ENCODE measurements around the gene TSPAN9.
A peak's percentile ranks its signal among the peaks of the same experiment; 100 is the strongest.

The TSPAN9 gene, protein sequence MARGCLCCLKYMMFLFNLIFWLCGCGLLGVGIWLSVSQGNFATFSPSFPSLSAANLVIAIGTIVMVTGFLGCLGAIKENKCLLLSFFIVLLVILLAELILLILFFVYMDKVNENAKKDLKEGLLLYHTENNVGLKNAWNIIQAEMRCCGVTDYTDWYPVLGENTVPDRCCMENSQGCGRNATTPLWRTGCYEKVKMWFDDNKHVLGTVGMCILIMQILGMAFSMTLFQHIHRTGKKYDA

DNA sequence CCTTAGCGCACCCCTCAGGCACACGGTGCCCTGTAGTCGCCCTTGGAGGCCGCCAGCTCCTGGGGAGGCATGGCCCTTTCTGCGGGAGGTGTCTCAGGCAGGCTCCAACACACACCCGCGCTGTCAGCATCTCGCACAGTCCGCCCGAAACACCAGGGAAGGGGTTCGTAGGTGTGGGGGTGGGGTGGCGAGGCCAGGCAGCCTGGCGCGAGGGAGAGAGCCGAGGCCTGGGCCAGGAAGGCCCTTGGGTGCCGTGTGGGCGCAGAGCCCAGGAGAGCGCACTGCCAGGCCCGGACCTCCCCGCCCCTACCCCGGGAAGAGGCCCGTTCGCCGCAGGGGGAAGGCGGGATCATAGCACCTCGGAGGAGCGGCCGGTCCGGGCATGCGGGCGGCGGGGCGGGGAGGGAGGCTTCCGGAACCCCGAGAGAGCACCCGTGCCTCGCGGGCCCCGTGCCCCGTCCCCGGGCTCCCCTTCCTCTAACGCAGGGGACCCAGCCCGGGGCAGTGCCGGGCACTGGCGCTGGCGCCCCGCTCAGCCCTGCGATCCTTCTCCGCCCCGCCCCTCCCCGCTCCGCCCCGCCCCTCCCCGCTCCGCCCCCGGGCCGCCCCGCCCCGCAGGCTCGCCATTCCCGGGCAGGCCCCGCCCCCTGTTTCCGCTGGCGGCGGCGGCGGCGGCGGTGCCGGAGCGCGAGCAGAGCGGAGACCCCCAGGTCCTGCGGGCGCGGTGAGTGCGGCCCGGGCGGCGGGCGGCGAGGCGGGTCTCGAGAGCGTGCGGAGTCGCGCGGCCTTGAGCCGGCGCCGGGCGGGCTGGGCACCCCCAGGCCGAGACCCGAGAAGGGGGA lies at the start of gene TSPAN9:
TSPAN9 (plus strand) TSS at position 650 of the 842 bp plus-strand sequence. CDS start 123,815 bp downstream, outside the sequence.
- DNase-seq = peak; percentile 65

DNA sequence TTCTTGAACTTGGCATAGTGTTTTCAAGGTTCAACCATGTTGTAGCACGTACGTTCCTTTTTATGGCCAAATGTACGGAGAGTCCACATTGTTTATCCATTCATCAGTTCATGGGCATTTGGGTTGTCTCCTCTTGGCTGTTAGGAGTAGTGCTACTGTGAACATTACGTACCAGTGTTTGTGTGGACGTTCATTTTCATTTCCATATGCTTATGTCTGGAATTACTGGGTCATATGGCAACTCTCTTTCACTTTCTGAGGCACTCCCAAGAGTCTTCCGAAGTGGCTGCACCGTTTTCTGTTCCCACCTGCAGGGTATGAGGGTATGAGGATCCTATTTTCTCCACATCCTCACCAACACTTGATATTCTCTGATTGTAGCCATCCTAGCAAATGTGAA lies 49.1 kb upstream of the TSPAN9 start:
- no peak for DNase-seq

DNA sequence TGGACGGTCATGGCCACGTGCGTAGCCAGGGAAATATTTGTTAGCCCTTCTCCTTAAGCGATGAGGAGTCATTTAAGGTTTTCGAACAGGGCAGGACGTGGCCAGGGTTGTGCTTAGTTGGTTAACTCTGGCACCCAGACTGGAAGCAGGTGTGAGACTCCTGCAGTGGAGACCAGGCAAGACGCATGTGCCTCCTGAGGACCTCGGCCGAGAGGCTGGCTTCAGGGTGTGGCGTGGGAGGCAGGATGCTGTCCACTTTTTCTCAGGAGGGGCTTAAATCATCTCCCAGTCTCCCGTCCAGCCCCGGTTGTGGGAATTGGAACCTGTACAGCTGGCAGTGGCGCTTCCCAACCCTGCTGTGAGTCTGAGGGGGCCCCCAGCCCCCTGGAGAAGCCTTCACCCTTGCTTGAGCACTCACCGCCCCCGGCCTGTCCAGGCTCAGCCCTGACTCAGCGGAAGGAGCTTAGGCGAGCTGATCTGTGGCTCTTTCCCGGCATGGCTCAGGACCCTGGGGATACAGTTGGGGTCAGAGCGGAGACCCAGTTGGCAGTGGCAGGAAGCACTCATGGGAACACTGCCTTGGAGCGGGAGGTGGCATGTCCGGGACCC lies 46.3 kb upstream of the TSPAN9 start:
- no peak for DNase-seq

- DNase-seq = no peak
Measured at GRCh38 chr12:3032161-3032560, 45.0 kb upstream of the TSPAN9 start.

DNA sequence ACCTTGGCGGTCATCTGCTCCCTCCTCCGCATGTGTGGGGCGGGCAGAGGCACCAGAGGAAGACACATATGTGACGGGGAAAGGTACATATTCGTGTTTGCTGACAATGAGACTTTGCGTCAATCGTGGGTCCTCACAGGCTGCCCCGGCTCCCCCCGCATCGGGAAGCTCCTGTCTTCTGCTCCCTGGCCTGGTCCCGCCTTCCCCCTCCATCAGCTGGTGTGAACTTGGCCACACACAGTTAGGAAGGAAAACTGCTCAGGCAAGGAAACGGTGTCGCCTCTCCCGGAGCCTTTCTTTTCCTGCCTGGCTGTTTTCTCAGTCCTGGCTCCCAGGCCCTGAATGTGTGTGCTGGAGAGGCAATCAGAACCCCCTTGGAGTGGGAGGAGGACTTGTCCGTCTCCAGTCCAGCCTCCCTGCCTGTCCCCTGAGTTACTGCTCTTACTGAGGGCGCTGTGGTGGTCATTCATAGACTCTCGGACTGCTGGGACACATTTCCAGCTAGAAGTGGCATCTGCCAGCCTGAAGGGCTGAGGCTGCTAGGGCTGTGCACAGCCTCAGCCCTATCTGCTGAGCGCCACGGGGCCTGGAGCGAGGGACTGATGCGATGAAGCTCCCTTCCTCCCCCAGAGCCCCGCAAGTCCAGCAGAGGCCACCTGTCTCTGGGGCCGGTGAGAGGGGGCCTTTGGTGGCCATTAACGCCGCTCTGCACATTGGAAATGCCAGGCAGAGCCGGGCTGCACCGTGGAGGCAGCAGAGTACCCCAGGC lies 44.2 kb upstream of the TSPAN9 start:
- DNase-seq = no peak

DNA sequence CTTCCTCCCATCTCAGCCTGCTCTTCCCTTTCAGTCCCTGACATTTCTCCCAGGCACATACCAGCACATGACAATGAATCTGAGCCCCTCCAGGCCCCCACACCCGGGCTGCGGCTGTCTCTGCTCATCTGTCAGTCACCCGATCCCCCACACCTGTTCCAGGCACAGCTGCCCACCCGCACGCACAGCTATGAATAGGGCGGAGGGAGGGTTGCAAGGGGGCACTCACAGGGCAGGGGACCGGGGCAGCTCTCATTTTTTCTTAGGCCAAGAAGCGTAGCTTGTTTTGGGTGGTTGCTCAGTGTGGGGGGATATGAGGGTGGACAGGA lies 43.7 kb upstream of the TSPAN9 start:
- no peak for DNase-seq

DNA sequence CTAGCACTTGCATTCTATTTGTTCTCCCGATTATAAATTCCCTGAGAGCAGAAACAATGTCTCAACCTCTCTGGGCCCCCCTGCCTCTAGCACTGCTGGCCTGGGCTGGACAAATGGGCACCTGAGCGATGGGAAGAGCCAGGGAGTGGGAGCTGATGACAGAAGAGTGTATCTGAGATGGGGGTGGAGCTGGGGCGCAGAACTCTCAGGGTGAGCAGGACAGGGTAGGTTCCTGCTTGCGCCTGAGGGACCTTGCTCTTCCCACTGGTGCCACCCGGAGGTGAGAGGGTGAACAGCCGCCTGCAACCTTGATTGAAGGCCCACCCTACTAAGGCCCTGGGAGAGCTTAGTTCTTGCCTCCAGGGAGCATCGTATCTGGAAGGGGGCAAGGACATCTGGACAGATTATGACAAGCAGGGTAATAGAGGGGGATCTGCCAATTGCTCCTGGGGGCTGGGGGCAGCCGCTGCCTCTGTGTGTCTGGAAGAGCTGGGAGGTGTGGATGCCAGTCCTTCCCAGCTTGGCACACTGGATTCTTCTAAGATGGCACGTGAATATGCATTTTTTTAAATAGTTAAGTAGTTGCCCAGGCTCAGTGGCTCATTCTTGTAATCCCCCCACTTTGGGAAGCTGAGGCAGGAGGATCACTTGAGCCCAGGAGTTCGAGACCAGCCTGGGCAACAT lies 43.0 kb upstream of the TSPAN9 start:
- peak; percentile 36 for DNase-seq

GRCh38 chr12:3035171-3035570 lies 42.0 kb upstream of the TSPAN9 start:
- DNase-seq = no peak

DNA sequence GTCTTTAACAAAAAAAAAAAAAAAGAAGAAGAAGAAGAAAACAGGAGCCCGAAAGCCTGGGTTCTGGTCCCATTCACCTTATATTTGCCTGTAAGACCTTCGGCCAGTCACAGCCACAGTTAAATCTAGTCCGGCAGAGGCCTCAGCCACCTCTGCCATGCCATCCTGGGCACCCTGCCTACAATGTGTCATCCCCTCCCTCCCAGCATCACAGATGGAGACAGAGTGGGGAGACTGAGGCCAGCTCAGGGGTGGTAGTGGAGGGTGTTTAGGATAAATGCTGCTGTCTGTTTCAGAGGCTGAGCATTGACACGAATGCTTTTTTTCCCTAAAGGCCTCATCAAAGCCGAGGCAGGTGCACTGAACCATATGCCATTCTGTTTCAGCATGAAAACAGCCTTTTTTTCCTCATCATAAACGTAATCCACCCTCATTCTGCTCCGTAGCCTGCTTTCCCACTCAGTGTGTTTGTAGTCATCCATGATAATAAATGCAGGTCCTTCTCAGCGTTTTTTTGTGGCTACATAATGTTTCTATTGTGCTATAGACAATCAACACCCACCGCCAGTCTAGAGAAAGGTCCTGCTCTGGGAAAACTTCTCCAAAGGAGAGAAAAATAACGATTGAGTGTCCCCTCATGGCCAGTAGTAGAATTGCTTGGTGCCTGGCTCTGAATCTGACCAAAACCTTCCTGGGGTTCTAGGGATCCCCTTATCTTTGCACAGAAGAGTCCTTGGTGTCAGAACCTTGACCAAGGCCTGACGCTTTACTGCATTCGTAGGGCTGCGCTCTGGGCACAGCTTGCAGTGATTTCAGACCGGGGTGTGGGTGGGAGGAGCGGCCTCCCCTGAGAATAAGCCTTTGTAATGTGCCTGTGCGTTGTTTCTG lies 41.1 kb upstream of the TSPAN9 start:
- DNase-seq = no peak

DNA sequence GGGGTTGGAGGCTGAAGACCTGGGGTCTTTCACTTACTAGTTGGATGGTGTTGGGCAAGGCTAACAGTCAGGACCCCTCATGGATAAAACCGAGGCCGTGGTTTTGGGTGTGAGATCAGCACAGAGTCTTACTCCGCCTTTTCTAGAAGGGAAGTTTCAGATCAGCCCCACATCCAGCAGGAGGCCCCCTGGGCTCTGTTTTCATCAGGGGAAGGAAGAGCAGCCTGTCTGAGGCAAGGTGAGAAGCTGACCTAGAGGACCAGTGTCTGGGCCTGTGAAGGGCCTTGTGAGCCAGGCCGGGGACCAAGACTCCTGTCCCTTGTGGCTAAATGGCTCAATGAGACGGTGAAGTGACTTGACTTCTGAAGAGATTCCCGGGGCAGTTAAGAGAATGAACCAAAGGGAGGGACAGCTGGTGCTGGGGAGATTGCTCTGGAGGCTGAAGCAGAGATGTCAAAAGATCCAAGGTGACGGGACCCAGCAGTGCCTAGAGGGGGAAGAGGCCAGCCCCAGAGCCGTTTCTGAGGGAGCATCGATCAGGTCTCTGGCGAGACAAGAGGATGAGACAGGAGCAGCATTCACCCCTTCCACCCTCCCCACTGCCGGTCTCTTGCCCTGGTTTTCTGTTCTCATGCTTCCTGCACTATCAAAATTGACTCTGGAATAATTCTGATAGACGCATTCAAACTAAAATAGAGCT lies 40.1 kb upstream of the TSPAN9 start:
- DNase-seq = no peak

GRCh38 chr12:3038166-3038565 lies 39.0 kb upstream of the TSPAN9 start:
- no peak for DNase-seq

GRCh38 chr12:3038926-3039510 lies 38.2 kb upstream of the TSPAN9 start:
- DNase-seq = no peak

DNA sequence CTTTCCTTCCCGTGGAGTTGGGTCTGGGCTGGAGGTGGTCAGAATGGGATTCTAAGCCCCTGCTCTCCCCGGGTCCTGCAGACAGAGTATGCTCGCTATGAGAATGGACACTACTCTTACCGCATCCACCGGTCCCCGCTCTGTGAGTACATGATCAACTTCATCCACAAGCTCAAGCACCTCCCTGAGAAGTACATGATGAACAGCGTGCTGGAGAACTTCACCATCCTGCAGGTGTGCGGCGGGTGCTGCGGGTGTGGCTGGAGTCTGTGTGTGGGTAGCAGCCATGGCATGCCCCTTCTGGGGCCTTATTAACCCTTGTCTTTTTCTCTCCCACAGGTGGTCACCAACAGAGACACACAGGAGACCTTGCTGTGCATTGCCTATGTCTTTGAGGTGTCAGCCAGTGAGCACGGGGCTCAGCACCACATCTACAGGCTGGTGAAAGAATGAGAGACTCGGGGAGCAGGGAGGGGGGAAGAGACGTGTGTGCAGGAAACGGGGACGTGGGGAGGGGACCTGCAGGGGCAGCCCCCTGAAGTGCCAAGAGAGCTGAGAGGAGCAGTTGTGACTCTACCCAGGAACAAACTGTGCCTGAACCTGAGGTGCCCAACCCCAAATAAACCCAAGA lies 37.0 kb upstream of the TSPAN9 start:
- DNase-seq = no peak

GRCh38 chr12:3040663-3041544 lies 36.3 kb upstream of the TSPAN9 start:
- no peak for DNase-seq

DNA sequence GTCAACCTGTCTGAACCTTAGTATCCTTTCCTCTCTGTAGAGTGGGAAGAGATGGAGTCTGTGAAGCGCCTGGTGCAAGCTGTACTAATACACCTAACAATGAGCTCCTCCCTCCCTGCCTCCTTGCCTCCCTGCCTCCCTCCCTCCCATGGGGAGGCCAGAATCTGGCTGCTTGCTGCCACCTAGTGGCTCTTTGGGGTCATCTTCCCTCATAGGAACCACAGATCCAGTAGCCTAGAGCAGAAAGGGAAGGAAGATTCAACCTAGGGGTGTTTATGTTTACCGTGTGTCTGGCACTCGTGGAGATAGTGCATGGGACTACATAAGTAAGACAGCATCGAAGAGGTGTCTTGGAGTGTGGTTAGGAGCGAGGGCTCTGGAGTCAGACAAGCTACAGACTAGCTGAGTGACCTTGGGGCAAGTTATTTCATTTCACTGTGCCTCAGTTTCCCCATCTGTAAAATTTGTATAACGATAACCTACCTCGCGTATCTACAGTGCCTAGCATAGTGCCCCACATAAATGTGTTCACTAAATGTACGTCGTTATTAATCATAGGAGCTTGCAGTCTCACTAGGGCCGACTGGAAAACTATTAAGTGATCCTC lies 35.5 kb upstream of the TSPAN9 start:
- peak; percentile 56 for DNase-seq

DNA sequence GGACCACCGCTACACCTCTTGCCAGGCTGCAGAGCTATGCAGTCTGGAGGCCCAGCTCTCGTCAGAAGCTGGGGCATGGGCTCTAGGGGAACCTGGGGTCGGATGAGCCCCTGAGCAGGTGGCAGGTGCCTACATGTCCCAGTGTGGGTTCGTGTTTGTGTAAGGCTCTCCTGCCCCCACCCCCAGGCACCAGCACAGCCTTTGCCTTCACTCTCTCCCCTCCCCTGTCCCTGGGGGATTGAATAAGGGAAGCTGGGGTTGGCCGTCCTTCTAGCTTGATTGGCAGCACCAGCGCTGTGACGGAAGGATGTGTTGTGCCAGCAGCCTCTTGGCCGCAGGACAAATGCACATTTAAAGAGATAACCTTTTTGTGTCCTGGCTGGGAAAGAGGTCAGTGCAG lies 34.8 kb upstream of the TSPAN9 start:
- no peak for DNase-seq

DNA sequence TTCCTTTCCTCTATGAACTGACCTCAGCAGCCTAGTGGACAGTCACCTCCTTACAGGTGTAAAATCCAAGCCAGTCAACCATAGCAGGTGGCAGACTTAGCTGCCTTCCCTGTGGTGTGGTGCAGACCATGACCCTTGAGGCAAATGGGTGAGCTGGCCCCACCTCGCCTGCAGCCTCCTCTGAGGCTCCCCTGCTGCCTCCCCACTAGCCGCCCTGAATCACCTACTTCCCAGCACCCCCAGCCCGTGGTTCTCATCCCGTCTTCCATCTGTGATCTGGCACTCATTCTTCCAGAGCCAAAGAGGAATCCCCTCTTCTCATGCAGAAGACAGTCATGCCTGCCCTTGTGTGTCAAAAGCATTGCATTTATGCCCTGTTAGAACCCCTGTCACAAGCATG lies 34.4 kb upstream of the TSPAN9 start:
- DNase-seq = no peak

- DNase-seq = no peak
Measured at GRCh38 chr12:3043406-3043805, 33.8 kb upstream of the TSPAN9 start.
